HEK293 (cell line): ENCODE data around the gene ECT2L.

Experiments
- CTCF ChIA-PET: fragments of 350-600 bp; formaldehyde crosslinking; extraction: SDS; loops from one replicate; lab custom pipeline; 2021; ENCODE audit warnings: antibody characterized with exemption; lab: Yijun Ruan, JAX
- POLR2A ChIA-PET: fragments of 300-600 bp; formaldehyde crosslinking; extraction: SDS; loops from one replicate; lab custom pipeline; 2020; ENCODE audit warnings: antibody characterized with exemption, inconsistent platforms; lab: Yijun Ruan, JAX
- H3K27ac ChIP-seq: fragments of 200-500 bp; sonication (Bioruptor generic); 2 replicates; pipeline ENCODE4 v1.5.1; 2014; ENCODE audit warnings: low read depth, low read length, control low read depth, inconsistent platforms; ENCODE audit errors: extremely low read depth
- H3K36me3 ChIP-seq, 2 experiments: fragments of 200-500 bp in 1 of 2; sonication (Bioruptor generic) in 1 of 2; 1 replicate in 1 of 2; 2 replicates in 1 of 2; pipeline ENCODE4 v1.5.1; 2014 to 2017; ENCODE audit warnings: inconsistent platforms in 2 of 2, low read length in 2 of 2; ENCODE audit not compliant: control insufficient read depth in 2 of 2, insufficient read depth in 1 of 2
- H3K4me1 ChIP-seq: fragments of 200-500 bp; sonication (Bioruptor generic); 2 replicates; pipeline ENCODE4 v1.5.1; 2014; ENCODE audit warnings: mild to moderate bottlenecking, low read length, inconsistent platforms; ENCODE audit not compliant: control insufficient read depth, insufficient read depth
- H3K4me3 ChIP-seq: 2 replicates; pipeline ENCODE4 v1.5.1; 2011; ENCODE audit warnings: low read depth, mild to moderate bottlenecking, control low read depth, low read length, moderate library complexity
- H3K9me3 ChIP-seq: fragments of 200-500 bp; sonication (Bioruptor generic); 2 replicates; pipeline ENCODE4 v1.5.1; 2014; ENCODE audit warnings: low read depth, low read length, inconsistent platforms; ENCODE audit not compliant: control insufficient read depth, insufficient read depth
- EGR2 ChIP-seq: fragments of 450-650 bp; formaldehyde crosslinking; IDR thresholded peaks from 2 replicates; pipeline ENCODE4 v1.5.1; 2016; ENCODE audit warnings: low read depth, missing biosample characterization, missing genetic modification characterization
- GLIS1 ChIP-seq: fragments of 450-650 bp; formaldehyde crosslinking; IDR thresholded peaks from 2 replicates; pipeline ENCODE4 v1.5.1; 2016; ENCODE audit warnings: missing biosample characterization, missing genetic modification characterization
- HIC1 ChIP-seq: fragments of 450-650 bp; formaldehyde crosslinking; IDR thresholded peaks from 2 replicates; pipeline ENCODE4 v1.5.1; 2016; ENCODE audit warnings: missing biosample characterization, missing genetic modification characterization
- HOXA7 ChIP-seq: sonication (generic); formaldehyde crosslinking; IDR thresholded peaks from 2 replicates; pipeline ENCODE4 v1.8.1; 2022; ENCODE audit warnings: missing genetic modification reagents, borderline replicate concordance
- KLF1 ChIP-seq: fragments of 450-650 bp; formaldehyde crosslinking; IDR thresholded peaks from 2 replicates; pipeline ENCODE4 v1.5.1; 2016; ENCODE audit warnings: missing biosample characterization, missing genetic modification characterization
- KLF17 ChIP-seq: fragments of 450-650 bp; formaldehyde crosslinking; IDR thresholded peaks from 2 replicates; pipeline ENCODE4 v1.5.1; 2016; ENCODE audit warnings: missing biosample characterization, missing genetic modification characterization
- MZF1 ChIP-seq: fragments of 450-650 bp; formaldehyde crosslinking; IDR thresholded peaks from 2 replicates; pipeline ENCODE4 v1.5.1; 2017; ENCODE audit warnings: missing biosample characterization, missing genetic modification characterization, borderline replicate concordance
- RBAK ChIP-seq: fragments of 450-650 bp; formaldehyde crosslinking; IDR thresholded peaks from 2 replicates; pipeline ENCODE4 v1.5.1; 2016; ENCODE audit warnings: missing biosample characterization, missing genetic modification characterization
- TRIM28 ChIP-seq: IDR thresholded peaks from 2 replicates; pipeline ENCODE4 v1.6.1; 2011; ENCODE audit warnings: low read length, control low read depth, borderline replicate concordance
- ZBTB44 ChIP-seq: fragments of 450-650 bp; IDR thresholded peaks from 2 replicates; pipeline ENCODE4 v1.5.1; 2018; ENCODE audit warnings: missing biosample characterization, mild to moderate bottlenecking, missing genetic modification characterization
- ZFHX2 ChIP-seq: fragments of 450-650 bp; formaldehyde crosslinking; conservative IDR thresholded peaks from 2 replicates; pipeline ENCODE4 v1.5.1; 2016; ENCODE audit warnings: missing biosample characterization, missing genetic modification characterization
- ZNF10 ChIP-seq: fragments of 450-650 bp; formaldehyde crosslinking; IDR thresholded peaks from 2 replicates; pipeline ENCODE4 v1.5.1; 2017; ENCODE audit warnings: missing biosample characterization, missing genetic modification characterization
- ZNF114 ChIP-seq: fragments of 450-650 bp; formaldehyde crosslinking; IDR thresholded peaks from 2 replicates; pipeline ENCODE4 v1.5.0; 2017; ENCODE audit warnings: missing biosample characterization, missing genetic modification characterization
- ZNF132 ChIP-seq: fragments of 450-650 bp; formaldehyde crosslinking; IDR thresholded peaks from 2 replicates; pipeline ENCODE4 v1.5.1; 2017; ENCODE audit warnings: missing biosample characterization, missing genetic modification characterization, borderline replicate concordance
- ZNF133 ChIP-seq: fragments of 450-650 bp; formaldehyde crosslinking; IDR thresholded peaks from 2 replicates; pipeline ENCODE4 v1.5.1; 2016; ENCODE audit warnings: missing biosample characterization, missing genetic modification characterization
- ZNF146 ChIP-seq: fragments of 450-650 bp; formaldehyde crosslinking; IDR thresholded peaks from 2 replicates; pipeline ENCODE4 v1.5.1; 2016; ENCODE audit warnings: missing biosample characterization, missing genetic modification characterization
- ZNF175 ChIP-seq: fragments of 450-650 bp; formaldehyde crosslinking; IDR thresholded peaks from 2 replicates; pipeline ENCODE4 v1.5.1; 2016; ENCODE audit warnings: missing biosample characterization, missing genetic modification characterization
- ZNF311 ChIP-seq: fragments of 450-650 bp; formaldehyde crosslinking; IDR thresholded peaks from 2 replicates; pipeline ENCODE4 v1.5.1; 2017; ENCODE audit warnings: missing biosample characterization, missing genetic modification characterization, borderline replicate concordance
- ZNF423 ChIP-seq: fragments of 450-650 bp; formaldehyde crosslinking; IDR thresholded peaks from 2 replicates; pipeline ENCODE4 v1.5.1; 2016; ENCODE audit warnings: missing biosample characterization, missing genetic modification characterization
- ZNF513 ChIP-seq: fragments of 450-650 bp; IDR thresholded peaks from 2 replicates; pipeline ENCODE4 v1.5.1; 2018; ENCODE audit warnings: missing biosample characterization, missing genetic modification characterization
- ZNF561 ChIP-seq: fragments of 450-650 bp; IDR thresholded peaks from 2 replicates; pipeline ENCODE4 v1.5.1; 2018; ENCODE audit warnings: missing biosample characterization, missing genetic modification characterization, borderline replicate concordance
- ZNF639 ChIP-seq: fragments of 450-650 bp; formaldehyde crosslinking; IDR thresholded peaks from 2 replicates; pipeline ENCODE4 v1.5.1; 2016; ENCODE audit warnings: missing biosample characterization, missing genetic modification characterization
- ZXDB ChIP-seq: fragments of 450-650 bp; formaldehyde crosslinking; IDR thresholded peaks from 2 replicates; pipeline ENCODE4 v1.5.1; 2016; ENCODE audit warnings: missing biosample characterization, missing genetic modification characterization

ECT2L gene

GRCh38 chr6:138778331-138778730 is 17.6 kb upstream of the ECT2L start:
- H3K4me1 ChIP-seq: no peaks in the 10 kb centered on the region
- TF ChIP-seq ZFHX2 (tag by site-specific recombination): peak; percentile 31; the same call in 1 of the 2 replicates
- TF ChIP-seq ZNF561 (tag by site-specific recombination): no peak
- peak; percentile 12; the same call in 1 of the 2 replicates for TF ChIP-seq EGR2
- peaks cover 33 to 36% of the 10 kb centered on the region in 2 experiments for H3K36me3 ChIP-seq
- no peak overlapping the region for H3K4me3 ChIP-seq
- POLR2A ChIA-PET: interaction anchor here (0.6 kb wide), 1 partner anchor 561 kb away, joined by 4 read pairs; no protein-coding TSS in a partner anchor
- H3K9me3 ChIP-seq: no peaks in the 10 kb centered on the region
- CTCF ChIA-PET: interaction anchor here (1.1 kb wide), 1 partner anchor 12 kb away, joined by 3 read pairs; no protein-coding TSS in a partner anchor
- H3K27ac ChIP-seq: no peak overlapping the region

- Histone ChIP-seq H3K4me3 (no peak overlapping the region), H3K36me3 (peaks cover 37 to 41% of the 10 kb centered on the region in 2 experiments), H3K27ac (no peak overlapping the region), H3K9me3 (no peaks in the 10 kb centered on the region), H3K4me1 (no peaks in the 10 kb centered on the region)
- ChIA-PET POLR2A (no interaction called here), CTCF (interaction anchor here (0.6 to 1.3 kb wide), 3 partner anchors 16 to 89 kb away, joined by 3 to 4 read pairs (median 3); no protein-coding TSS in a partner anchor)
- no peak for TF ChIP-seq ZNF639 (tag by site-specific recombination)
- TF ChIP-seq HOXA7 (CRISPR knock-in tag): no peak
- no peak for TF ChIP-seq MZF1 (tag by site-specific recombination)
- no peak for TF ChIP-seq ZNF10 (tag by site-specific recombination)
These were observed 13.6 kb upstream of the ECT2L start for GRCh38 chr6:138782243-138782642.

GRCh38 chr6:138785079-138785478 is 10.8 kb upstream of the ECT2L start:
- Histone ChIP-seq H3K4me1 (no peaks in the 10 kb centered on the region), H3K27ac (no peak overlapping the region), H3K4me3 (no peak overlapping the region), H3K9me3 (no peaks in the 10 kb centered on the region), H3K36me3 (peaks cover 49 to 50% of the 10 kb centered on the region in 2 experiments)
- POLR2A ChIA-PET: no interaction called here
- CTCF ChIA-PET: no interaction called here
- TF ChIP-seq RBAK (tag by site-specific recombination): no peak
- no peak for TF ChIP-seq GLIS1 (tag by site-specific recombination)
- TF ChIP-seq KLF1: no peak
- TF ChIP-seq ZBTB44 (tag by site-specific recombination): no peak
- no peak for TF ChIP-seq KLF17 (tag by site-specific recombination)
- TF ChIP-seq ZNF146 (tag by site-specific recombination): no peak
- no peak for TF ChIP-seq ZNF513 (tag by site-specific recombination)
- no peak for TF ChIP-seq ZNF114 (tag by site-specific recombination)
- TF ChIP-seq ZNF133 (tag by site-specific recombination): no peak
- no peak for TF ChIP-seq ZNF132 (tag by site-specific recombination)
- TF ChIP-seq ZXDB (tag by site-specific recombination): no peak
- TF ChIP-seq ZNF423 (tag by site-specific recombination): no peak
- no peak for TF ChIP-seq TRIM28
- TF ChIP-seq HIC1: no peak
- TF ChIP-seq ZNF311 (tag by site-specific recombination): no peak
- TF ChIP-seq ZNF175 (tag by site-specific recombination): no peak
